Bronchial epithelial cell (primary cell): Measurements from ENCODE around the gene ARHGAP5. TPM values are rescaled to one million over a fixed set of nuclear protein-coding genes. Genes with fewer than 3 reads are reported as not detected.

ENCODE experiments used
- DNase-seq: peaks from one replicate; pipeline ENCODE4 v3.0.0-alpha.2; 2010; ENCODE audit warnings: low read depth
- FAIRE-seq: peaks from 2 replicates; lab custom pipeline; 2011; peaks lifted over from hg19 to GRCh38; lab: Jason Lieb, UNC
- H3K27me3 ChIP-seq: 2 replicates; pipeline ENCODE4 v1.5.1; 2011; ENCODE audit warnings: low read length; ENCODE audit not compliant: control insufficient read depth, insufficient read depth
- H3K36me3 ChIP-seq: 2 replicates; pipeline ENCODE4 v1.5.1; 2011; ENCODE audit warnings: low read length; ENCODE audit not compliant: control insufficient read depth, insufficient read depth
- H3K4me3 ChIP-seq: 2 replicates; pipeline ENCODE4 v1.5.1; 2011; ENCODE audit warnings: mild to moderate bottlenecking, low read depth, low read length, control low read depth
- total RNA-seq: library from RNA; depleted of rRNA; stranded (reverse); fragments of >200 nt; gene quantifications from 2 replicates; pipeline ENCODE4 v1.2.1, GENCODE V29; 2014
- TF ChIP-seq, protein P1 (sequence below): IDR thresholded peaks from 2 replicates; pipeline ENCODE4 v1.5.1; 2011; ENCODE audit warnings: mild to moderate bottlenecking, moderate library complexity, low read length, control low read depth, inconsistent platforms; ENCODE audit not compliant: insufficient read depth, severe bottlenecking

The ARHGAP5 gene
- total RNA-seq, 1 donor from 2014 or later, result 139 TPM

DNA sequence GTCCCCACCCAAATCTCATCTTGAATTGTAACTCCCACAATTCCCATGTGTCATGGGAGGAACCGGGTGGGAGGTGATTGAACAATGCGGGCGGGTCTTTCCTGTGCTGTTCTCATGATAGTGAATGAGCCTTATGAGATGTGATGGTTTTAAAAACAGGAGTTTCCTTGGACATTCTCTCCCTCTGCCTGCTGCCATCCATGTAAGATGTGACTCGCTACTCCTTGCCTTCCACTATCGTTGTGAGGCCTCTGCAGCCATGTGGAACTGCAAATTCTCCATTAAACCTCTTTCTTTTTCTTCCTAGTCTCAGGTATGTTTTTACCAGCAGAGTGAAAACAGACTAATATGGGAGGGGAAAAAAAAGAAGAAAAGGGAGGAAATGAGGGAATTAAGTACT lies 22.6 kb upstream of the ARHGAP5 start:
- FAIRE-seq (no peak), DNase-seq (no peak)
- no peaks in the 10 kb centered on the region for H3K36me3 ChIP-seq
- TF ChIP-seq, protein P1, sequence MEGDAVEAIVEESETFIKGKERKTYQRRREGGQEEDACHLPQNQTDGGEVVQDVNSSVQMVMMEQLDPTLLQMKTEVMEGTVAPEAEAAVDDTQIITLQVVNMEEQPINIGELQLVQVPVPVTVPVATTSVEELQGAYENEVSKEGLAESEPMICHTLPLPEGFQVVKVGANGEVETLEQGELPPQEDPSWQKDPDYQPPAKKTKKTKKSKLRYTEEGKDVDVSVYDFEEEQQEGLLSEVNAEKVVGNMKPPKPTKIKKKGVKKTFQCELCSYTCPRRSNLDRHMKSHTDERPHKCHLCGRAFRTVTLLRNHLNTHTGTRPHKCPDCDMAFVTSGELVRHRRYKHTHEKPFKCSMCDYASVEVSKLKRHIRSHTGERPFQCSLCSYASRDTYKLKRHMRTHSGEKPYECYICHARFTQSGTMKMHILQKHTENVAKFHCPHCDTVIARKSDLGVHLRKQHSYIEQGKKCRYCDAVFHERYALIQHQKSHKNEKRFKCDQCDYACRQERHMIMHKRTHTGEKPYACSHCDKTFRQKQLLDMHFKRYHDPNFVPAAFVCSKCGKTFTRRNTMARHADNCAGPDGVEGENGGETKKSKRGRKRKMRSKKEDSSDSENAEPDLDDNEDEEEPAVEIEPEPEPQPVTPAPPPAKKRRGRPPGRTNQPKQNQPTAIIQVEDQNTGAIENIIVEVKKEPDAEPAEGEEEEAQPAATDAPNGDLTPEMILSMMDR, result no peak
- no peak overlapping the region for H3K4me3 ChIP-seq
- no peaks in the 10 kb centered on the region for H3K27me3 ChIP-seq

DNA sequence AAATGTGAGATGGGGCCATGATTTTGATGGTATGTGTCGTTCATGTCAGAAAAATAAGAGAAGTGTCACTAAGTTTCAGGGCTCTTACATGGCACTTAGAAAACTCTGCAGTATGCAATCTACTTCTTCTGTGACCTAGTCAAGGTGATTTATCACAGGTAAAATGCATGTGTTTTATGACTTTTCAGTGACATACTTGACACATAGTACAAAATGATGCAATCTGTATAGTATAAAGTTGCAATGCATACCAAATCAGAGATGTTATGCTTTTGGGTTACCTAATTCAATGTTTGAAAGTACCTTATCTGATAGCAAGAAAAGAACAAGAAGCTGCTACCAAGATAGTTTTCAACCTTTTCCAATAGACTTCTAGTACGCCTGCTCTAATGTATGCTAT lies 21.9 kb upstream of the ARHGAP5 start:
- Histone ChIP-seq H3K27me3 (no peaks in the 10 kb centered on the region), H3K4me3 (no peak overlapping the region), H3K36me3 (no peaks in the 10 kb centered on the region)
- TF ChIP-seq, protein P1, result no peak
- DNase-seq (no peak), FAIRE-seq (no peak)

DNA sequence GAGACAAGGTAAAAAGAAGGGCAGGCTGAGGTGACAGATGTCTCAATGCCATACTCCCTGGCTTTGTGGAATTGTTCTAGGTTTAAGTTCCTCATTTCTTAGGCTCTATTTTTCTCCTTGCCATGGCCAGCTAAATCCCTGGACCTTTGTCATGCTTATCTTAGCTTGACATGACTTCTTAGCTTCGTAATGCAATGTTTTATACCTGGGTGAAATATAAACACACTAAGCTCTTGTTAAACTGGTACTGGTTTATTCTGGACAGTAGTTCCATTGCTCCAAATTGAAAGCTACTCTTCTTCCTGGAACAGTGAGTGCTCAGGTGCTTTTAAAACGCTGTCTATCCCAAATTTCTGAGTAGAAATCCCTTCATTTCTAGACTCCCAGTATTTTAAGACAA lies 17.4 kb upstream of the ARHGAP5 start:
- TF ChIP-seq, protein P1, result no peak
- FAIRE-seq (no peak), DNase-seq (no peak)
- Histone ChIP-seq H3K4me3 (no peak overlapping the region), H3K27me3 (no peaks in the 10 kb centered on the region), H3K36me3 (no peaks in the 10 kb centered on the region)

DNA sequence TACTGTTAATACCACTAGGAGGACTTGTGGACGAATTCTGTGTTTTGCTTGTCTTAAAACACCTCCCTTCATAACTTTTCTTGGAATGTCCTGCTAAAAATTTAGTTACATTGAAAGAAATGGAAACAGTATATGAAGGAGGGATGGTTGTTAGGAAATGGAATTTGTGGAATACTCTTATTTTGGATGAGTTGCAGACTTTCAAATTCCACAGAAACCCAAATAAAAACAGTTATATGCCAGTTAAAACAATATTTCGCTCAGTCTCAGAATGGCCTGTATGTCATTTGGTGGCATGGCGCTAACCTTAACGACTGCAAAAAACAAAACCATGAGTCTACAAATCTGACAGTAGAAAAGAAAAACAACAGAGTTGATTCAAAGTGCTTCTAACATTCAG lies 12.2 kb upstream of the ARHGAP5 start:
- H3K4me3 ChIP-seq, result no peak overlapping the region
- no peaks in the 10 kb centered on the region for H3K36me3 ChIP-seq
- H3K27me3 ChIP-seq, result no peaks in the 10 kb centered on the region
- FAIRE-seq (no peak), DNase-seq (no peak)
- TF ChIP-seq, protein P1, result no peak

DNA sequence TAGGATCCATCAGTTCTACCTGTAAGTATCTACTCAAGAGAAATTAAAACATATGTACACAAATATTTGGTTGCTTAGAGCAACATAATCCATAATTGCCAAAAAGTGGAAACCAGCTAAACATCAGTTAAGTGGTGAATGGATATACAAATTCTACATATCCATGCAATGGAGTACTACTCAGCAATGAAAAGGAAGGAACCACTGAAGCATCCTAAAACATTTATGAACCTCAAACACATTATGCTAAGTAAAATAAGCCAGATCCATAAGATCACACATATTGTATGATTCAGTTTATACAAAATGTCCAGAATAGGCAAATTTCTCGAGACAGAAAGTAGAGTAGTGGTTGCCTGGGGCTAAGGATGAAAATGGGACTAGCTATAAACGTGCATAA lies 8.4 kb upstream of the ARHGAP5 start:
- TF ChIP-seq, protein P1, result no peak
- FAIRE-seq, result no peak
- no peaks in the 10 kb centered on the region for H3K36me3 ChIP-seq

DNA sequence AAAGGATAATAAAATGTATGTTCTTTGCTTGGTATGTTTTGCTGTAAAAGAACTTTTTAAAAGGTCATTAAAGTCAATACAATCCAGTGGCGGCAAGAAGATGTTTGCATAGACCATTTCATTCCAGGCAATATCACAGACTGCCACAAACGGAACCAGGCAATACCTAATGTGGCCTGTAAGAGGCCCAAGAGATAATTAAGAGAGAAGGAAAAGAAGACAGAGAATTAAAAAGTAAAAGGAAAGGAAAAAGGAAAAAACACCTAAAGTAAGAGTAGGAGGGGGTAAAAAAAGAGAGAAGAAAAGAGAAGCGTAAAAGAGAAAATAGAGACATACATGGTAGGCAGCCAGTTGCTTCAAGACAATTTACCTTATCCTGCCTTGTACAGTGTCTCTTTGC lies 6.8 kb upstream of the ARHGAP5 start:
- DNase-seq (no peak), FAIRE-seq (no peak)
- TF ChIP-seq, protein P1, result no peak
- H3K27me3 ChIP-seq, result no peaks in the 10 kb centered on the region
- H3K4me3 ChIP-seq, result no peak overlapping the region
- H3K36me3 ChIP-seq, result no peaks in the 10 kb centered on the region

More for the DNA sequence above, 8.4 kb upstream of the ARHGAP5 start:
- no peak overlapping the region for H3K4me3 ChIP-seq
- DNase-seq, result no peak
- H3K27me3 ChIP-seq, result no peaks in the 10 kb centered on the region
